Measurements from ENCODE around the gene NAT9.

Gene NAT9

GRCh38 chr17:74760404-74761105 is 15.6 kb downstream of the NAT9 start:
- TF ChIP-seq CREB1 (IDR thresholded peaks at IDR 0.05; ENCODE audit: low read depth) = no peak
- no peak for TF ChIP-seq RAD21 (IDR thresholded peaks at IDR 0.05; ENCODE audit: low read depth)
- TF ChIP-seq MAX (IDR thresholded peaks at IDR 0.05) = no peak
- TF ChIP-seq NFIC (IDR thresholded peaks at IDR 0.05) = peak; percentile 66
- TF ChIP-seq ZBTB7A (IDR thresholded peaks at IDR 0.05; ENCODE audit: low read depth) = no peak
- TF ChIP-seq, protein P1, sequence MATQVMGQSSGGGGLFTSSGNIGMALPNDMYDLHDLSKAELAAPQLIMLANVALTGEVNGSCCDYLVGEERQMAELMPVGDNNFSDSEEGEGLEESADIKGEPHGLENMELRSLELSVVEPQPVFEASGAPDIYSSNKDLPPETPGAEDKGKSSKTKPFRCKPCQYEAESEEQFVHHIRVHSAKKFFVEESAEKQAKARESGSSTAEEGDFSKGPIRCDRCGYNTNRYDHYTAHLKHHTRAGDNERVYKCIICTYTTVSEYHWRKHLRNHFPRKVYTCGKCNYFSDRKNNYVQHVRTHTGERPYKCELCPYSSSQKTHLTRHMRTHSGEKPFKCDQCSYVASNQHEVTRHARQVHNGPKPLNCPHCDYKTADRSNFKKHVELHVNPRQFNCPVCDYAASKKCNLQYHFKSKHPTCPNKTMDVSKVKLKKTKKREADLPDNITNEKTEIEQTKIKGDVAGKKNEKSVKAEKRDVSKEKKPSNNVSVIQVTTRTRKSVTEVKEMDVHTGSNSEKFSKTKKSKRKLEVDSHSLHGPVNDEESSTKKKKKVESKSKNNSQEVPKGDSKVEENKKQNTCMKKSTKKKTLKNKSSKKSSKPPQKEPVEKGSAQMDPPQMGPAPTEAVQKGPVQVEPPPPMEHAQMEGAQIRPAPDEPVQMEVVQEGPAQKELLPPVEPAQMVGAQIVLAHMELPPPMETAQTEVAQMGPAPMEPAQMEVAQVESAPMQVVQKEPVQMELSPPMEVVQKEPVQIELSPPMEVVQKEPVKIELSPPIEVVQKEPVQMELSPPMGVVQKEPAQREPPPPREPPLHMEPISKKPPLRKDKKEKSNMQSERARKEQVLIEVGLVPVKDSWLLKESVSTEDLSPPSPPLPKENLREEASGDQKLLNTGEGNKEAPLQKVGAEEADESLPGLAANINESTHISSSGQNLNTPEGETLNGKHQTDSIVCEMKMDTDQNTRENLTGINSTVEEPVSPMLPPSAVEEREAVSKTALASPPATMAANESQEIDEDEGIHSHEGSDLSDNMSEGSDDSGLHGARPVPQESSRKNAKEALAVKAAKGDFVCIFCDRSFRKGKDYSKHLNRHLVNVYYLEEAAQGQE (IDR thresholded peaks at IDR 0.05; ENCODE audit: low read depth) = peak; percentile 63
- TF ChIP-seq EGR1 (IDR thresholded peaks at IDR 0.05) = no peak
- TF ChIP-seq EP300 (IDR thresholded peaks at IDR 0.05; ENCODE audit: borderline replicate concordance) = peak; percentile 25; the same call in 1 of the 2 replicates
- TF ChIP-seq TAF1 (IDR thresholded peaks at IDR 0.05; ENCODE audit: low read depth) = no peak
- no peak for TF ChIP-seq TCF12 (IDR thresholded peaks at IDR 0.05; ENCODE audit: low read depth)

DNA sequence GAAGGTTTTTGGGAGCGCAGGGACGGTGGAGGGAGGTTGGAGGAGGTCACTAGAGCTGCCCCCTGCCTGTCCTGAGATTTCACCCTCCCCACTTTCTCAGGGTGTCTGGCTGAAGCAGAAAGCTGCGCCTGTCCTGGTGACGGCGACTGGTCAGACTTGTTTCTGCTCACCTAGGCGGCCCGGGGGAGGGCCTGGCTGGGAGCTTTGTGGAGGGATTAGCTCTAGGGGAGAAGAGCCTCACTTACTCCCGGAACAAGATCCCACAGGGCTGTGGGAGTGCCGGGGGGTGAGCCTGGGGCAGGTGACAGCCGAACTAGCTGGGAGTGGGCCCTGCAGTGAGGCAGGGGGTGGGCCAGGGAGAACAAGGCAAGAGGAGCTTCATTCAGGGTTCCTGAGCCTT is 16.2 kb downstream of the NAT9 start:
- TF ChIP-seq EGR1 (IDR thresholded peaks at IDR 0.05) (peak; percentile 68), ZBTB7A (IDR thresholded peaks at IDR 0.05; ENCODE audit: low read depth) (peak; percentile 57; the same call in 1 of the 2 replicates), TCF12 (IDR thresholded peaks at IDR 0.05; ENCODE audit: low read depth) (peak; percentile 92), USF1 (IDR thresholded peaks at IDR 0.05) (peak; percentile 45; the same call in 1 of the 2 replicates), EP300 (IDR thresholded peaks at IDR 0.05; ENCODE audit: borderline replicate concordance) (peak; percentile 82; the same call in 1 of the 2 replicates), TAF1 (IDR thresholded peaks at IDR 0.05; ENCODE audit: low read depth) (no peak), YY1 (IDR thresholded peaks at IDR 0.05; ENCODE audit: low read depth) (no peak; the same call in 1 of the 2 replicates), MAX (IDR thresholded peaks at IDR 0.05) (peak; percentile 74), NFIC (IDR thresholded peaks at IDR 0.05) (peak; percentile 71)

GRCh38 chr17:74759243-74759801 is 16.8 kb downstream of the NAT9 start:
- TF ChIP-seq RAD21 (IDR thresholded peaks at IDR 0.05; ENCODE audit: low read depth) = peak; percentile 27; the same call in 1 of the 2 replicates
- no peak for TF ChIP-seq CREB1 (IDR thresholded peaks at IDR 0.05; ENCODE audit: low read depth)

GRCh38 chr17:74758848-74759168 is 17.3 kb downstream of the NAT9 start:
- no peak for TF ChIP-seq TCF12 (IDR thresholded peaks at IDR 0.05; ENCODE audit: low read depth)
- TF ChIP-seq MAX (IDR thresholded peaks at IDR 0.05) = no peak
- TF ChIP-seq TAF1 (IDR thresholded peaks at IDR 0.05; ENCODE audit: low read depth) = no peak
- TF ChIP-seq, protein P1 (IDR thresholded peaks at IDR 0.05; ENCODE audit: low read depth) = no peak
- no peak for TF ChIP-seq RAD21 (IDR thresholded peaks at IDR 0.05; ENCODE audit: low read depth)
- TF ChIP-seq USF1 (IDR thresholded peaks at IDR 0.05) = no peak
- no peak for TF ChIP-seq NFIC (IDR thresholded peaks at IDR 0.05)
- TF ChIP-seq CREB1 (IDR thresholded peaks at IDR 0.05; ENCODE audit: low read depth) = no peak

DNA sequence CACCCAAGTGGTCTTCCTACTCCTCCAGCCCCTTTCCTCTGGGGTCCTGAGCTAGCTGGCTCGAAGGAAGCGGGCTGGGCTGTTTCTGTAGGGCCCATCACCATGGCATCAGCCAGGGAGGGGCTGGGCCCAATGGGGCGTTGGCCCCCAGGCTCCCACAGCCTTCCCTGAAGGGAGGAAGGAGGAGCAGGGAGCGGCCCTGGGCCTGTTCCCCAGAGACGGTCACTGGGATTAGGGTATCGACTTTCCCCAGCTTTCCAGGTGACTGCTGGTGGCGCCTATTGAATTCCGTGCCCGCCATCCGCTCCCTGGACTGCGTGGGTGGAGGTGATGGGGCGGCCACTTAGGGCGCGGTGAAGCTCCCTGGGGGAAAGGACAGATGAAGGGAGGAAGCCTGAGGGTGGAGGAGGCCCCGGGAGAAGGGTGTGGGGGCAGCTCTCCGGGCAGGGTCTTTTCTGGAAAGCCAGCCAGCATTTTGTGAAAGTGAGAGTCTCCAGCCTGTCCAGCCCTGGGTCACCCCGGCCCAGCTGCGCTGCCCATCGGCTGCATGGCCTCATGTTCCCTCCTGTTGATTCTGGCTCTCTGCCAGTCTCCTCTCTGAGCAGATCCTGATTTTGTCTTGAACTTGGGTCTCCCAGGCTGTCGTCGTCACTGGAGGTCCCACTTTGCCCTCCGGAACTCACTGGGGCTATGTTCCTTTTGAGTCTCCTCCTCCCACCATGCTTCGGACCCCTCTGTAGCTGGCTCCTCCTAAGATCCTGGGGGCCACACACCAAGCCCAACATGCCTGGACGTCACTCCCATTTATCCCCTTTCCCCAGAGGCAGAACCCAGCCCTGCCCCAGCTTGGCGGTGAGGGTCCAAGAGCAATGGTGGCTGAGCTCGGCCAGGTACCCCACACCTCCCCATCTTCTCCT is 18.0 kb downstream of the NAT9 start:
- 0 out of 2 replicates have a peak, but pooled peaks have one; percentile 32 for TF ChIP-seq YY1 (IDR thresholded peaks at IDR 0.05; ENCODE audit: low read depth)
- peak; percentile 61; the same call in 1 of the 2 replicates for TF ChIP-seq EP300 (IDR thresholded peaks at IDR 0.05; ENCODE audit: borderline replicate concordance)
- no peak; the same call in 1 of the 2 replicates for TF ChIP-seq CEBPB (IDR thresholded peaks at IDR 0.05)
- peak; percentile 17; the same call in 1 of the 2 replicates for TF ChIP-seq ZBTB7A (IDR thresholded peaks at IDR 0.05; ENCODE audit: low read depth)
- TF ChIP-seq, protein P1 (IDR thresholded peaks at IDR 0.05; ENCODE audit: low read depth) = no peak
- peak; percentile 70; the same call in 1 of the 2 replicates for TF ChIP-seq TCF12 (IDR thresholded peaks at IDR 0.05; ENCODE audit: low read depth)
- TF ChIP-seq TEAD4 (IDR thresholded peaks at IDR 0.05) = peak; percentile 55
- no peak for TF ChIP-seq TAF1 (IDR thresholded peaks at IDR 0.05; ENCODE audit: low read depth)
- TF ChIP-seq CREB1 (IDR thresholded peaks at IDR 0.05; ENCODE audit: low read depth) = no peak
- TF ChIP-seq NFIC (IDR thresholded peaks at IDR 0.05) = peak; percentile 81
- TF ChIP-seq FOXM1 (IDR thresholded peaks at IDR 0.05; ENCODE audit: borderline replicate concordance, low read depth) = no peak; the same call in 1 of the 2 replicates
- peak; percentile 100 for TF ChIP-seq EGR1 (IDR thresholded peaks at IDR 0.05)
- no peak for TF ChIP-seq USF1 (IDR thresholded peaks at IDR 0.05)
- TF ChIP-seq MAX (IDR thresholded peaks at IDR 0.05) = peak; percentile 53; the same call in 1 of the 2 replicates
- TF ChIP-seq RAD21 (IDR thresholded peaks at IDR 0.05; ENCODE audit: low read depth) = no peak
